ENCODE results near the gene ROPN1L. TPM values are rescaled to one million over a fixed set of nuclear protein-coding genes. Genes with fewer than 3 reads are reported as not detected.
"Not testable (repeated sequence)": the region's sequence is repeated elsewhere in the genome, so short reads cannot be mapped to it uniquely, and the experiment has no call there.

The ROPN1L gene
- total RNA-seq, 1 experiment from 2014 or later: 0.66 TPM

DNA sequence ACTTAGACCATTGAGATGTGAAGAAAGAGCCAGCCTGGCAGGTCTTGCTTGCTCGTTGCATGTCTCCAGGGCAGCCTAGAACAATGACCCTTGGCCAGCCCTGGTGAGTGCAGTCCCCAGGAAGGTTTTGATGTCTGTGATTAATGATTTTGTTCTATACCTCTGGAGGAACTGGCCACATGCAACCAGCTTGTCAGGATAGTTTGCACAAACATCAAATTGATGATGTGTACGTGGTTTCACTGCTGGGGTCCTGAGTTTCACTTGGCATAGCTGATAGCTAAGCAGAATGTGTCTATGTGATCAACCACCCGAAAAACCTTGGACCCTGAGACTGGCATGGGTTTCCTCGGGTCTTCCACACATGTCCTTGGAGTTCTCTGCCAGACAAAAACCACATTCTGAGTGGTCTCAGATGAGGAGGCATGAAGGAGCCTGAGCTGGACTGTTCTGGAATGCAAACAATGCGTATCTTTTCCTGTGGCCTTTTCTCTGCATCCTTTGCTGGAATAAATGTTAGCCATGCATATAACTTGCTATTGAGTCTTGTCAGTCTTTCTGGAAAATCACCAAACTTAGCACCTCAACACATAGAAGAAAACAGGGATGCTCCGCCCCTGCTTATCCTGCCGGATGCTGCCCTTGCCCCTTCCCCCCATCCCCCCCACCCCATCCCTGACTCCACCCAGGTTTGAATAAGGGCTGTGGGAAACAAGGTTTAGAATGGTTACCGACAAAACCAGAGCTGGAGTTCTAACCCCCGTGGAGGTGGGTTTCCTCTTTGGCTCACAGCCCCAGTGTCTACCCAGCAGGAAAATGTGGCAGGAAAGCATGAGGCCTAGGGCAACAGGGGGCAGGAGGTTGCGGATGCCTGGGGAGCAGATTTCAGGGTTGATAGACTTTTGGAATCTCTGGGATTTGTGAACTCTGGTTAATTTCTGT, 72.1 kb downstream of the ROPN1L start:
- Histone ChIP-seq H3K4me1 (ENCODE audit: control insufficient read depth in 1 of 2, insufficient read depth in 2 of 2, low read length in 2 of 2) (peaks cover 0 to 11% of the 10 kb centered on the region in 2 experiments; a peak in 1 of 4 replicates), H2AFZ (ENCODE audit: low read depth, low read length, poor library complexity, severe bottlenecking) (no peak overlapping the region), H3K4me2 (ENCODE audit: low read length) (no peak overlapping the region)

DNA sequence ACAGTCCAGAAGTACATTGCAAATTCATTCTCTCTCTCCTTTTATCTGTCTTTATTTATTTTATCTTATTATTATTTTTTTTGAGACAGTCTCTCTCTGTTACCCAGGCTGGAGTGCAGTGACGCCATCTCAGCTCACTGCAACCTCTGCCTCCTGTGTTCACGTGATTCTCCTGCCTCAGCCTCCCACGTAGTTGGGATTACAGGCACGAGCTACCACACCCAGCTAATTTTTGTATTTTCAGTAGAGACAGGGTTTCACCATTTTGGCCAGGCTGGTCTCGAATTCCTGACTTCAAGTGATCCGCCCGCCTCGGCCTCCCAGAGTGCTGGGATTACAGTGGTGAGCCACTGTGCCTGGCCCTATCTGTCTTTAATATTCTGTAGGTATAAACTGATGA, 72.9 kb downstream of the ROPN1L start:
- H3K27ac ChIP-seq (ENCODE audit: low read depth, low read length); H3K79me2 ChIP-seq (ENCODE audit: insufficient read depth, low read length); H3K9me3 ChIP-seq (ENCODE audit: control insufficient read depth in 1 of 2, insufficient read depth in 1 of 2, low read depth in 1 of 2, low read length in 2 of 2); H3K27me3 ChIP-seq (ENCODE audit: insufficient read depth, low read length); H3K4me3 ChIP-seq (replicated peaks in 1 of 2; ENCODE audit: low read depth in 1 of 2, low read length in 2 of 2); H3K4me1 ChIP-seq (ENCODE audit: control insufficient read depth in 1 of 2, insufficient read depth in 2 of 2, low read length in 2 of 2); H3K36me3 ChIP-seq (ENCODE audit: control insufficient read depth in 1 of 2, insufficient read depth in 2 of 2, low read length in 2 of 2); DNase-seq (ENCODE audit: low read depth, low spot score); H3K4me2 ChIP-seq (ENCODE audit: low read length); ATAC-seq; BruUV-seq (replicated peaks); H2AFZ ChIP-seq (ENCODE audit: low read depth, low read length, poor library complexity, severe bottlenecking); RAD21 ChIA-PET (ENCODE audit: low non-redundant PET in 1 of 2, low total read pairs in 2 of 2, uncharacterized antibody in 2 of 2, unreplicated experiment in 2 of 2); POLR2A ChIA-PET; H3K9me2 ChIP-seq (ENCODE audit: insufficient read depth); H4K20me1 ChIP-seq (ENCODE audit: insufficient read depth); H3K9ac ChIP-seq (ENCODE audit: low read length); intact Hi-C loops (cut with micrococcal nuclease): not testable (repeated sequence)
- CTCF ChIA-PET: interaction anchor here (0.8 kb wide), 1 partner anchor 12 kb away, joined by 6 read pairs; no protein-coding TSS in a partner anchor

More for the DNA sequence above, 72.1 kb downstream of the ROPN1L start:
- CTCF ChIA-PET: interaction anchor here (0.8 kb wide), 1 partner anchor 12 kb away, joined by 6 read pairs; no protein-coding TSS in a partner anchor
- no peaks in the 10 kb centered on the region for H3K9me2 ChIP-seq (ENCODE audit: insufficient read depth)
- no peak overlapping the region for H3K4me3 ChIP-seq (replicated peaks in 1 of 2; ENCODE audit: low read depth in 1 of 2, low read length in 2 of 2)
- no peaks in the 10 kb centered on the region for H4K20me1 ChIP-seq (ENCODE audit: insufficient read depth)
- TF ChIP-seq EGR1 (IDR thresholded peaks at IDR 0.05; ENCODE audit: low read depth) (no peak), POLR2AphosphoS5 (IDR thresholded peaks at IDR 0.05; ENCODE audit: low read depth, low read length) (no peak), EZH2 (IDR thresholded peaks at IDR 0.05) (no peak), CBX3 (IDR thresholded peaks at IDR 0.05; ENCODE audit: low read depth) (no peak), JUND (IDR thresholded peaks at IDR 0.05) (no peak), RAD21 (IDR thresholded peaks at IDR 0.05; ENCODE audit: low read depth) (no peak), SP1 (IDR thresholded peaks at IDR 0.05; ENCODE audit: low read depth) (no peak), SRF (IDR thresholded peaks at IDR 0.05; ENCODE audit: low read depth) (no peak)
- TF ChIP-seq, protein P1, sequence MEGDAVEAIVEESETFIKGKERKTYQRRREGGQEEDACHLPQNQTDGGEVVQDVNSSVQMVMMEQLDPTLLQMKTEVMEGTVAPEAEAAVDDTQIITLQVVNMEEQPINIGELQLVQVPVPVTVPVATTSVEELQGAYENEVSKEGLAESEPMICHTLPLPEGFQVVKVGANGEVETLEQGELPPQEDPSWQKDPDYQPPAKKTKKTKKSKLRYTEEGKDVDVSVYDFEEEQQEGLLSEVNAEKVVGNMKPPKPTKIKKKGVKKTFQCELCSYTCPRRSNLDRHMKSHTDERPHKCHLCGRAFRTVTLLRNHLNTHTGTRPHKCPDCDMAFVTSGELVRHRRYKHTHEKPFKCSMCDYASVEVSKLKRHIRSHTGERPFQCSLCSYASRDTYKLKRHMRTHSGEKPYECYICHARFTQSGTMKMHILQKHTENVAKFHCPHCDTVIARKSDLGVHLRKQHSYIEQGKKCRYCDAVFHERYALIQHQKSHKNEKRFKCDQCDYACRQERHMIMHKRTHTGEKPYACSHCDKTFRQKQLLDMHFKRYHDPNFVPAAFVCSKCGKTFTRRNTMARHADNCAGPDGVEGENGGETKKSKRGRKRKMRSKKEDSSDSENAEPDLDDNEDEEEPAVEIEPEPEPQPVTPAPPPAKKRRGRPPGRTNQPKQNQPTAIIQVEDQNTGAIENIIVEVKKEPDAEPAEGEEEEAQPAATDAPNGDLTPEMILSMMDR (IDR thresholded peaks at IDR 0.05 in 2 of 3, conservative IDR thresholded peaks at IDR 0.05 in 1 of 3; ENCODE audit: borderline replicate concordance in 1 of 3, insufficient read depth in 1 of 3, low read depth in 2 of 3, low read length in 2 of 3): no peak
- H3K27me3 ChIP-seq (ENCODE audit: insufficient read depth, low read length): no peaks in the 10 kb centered on the region
- no peak overlapping the region for H3K9ac ChIP-seq (ENCODE audit: low read length)
- RAD21 ChIA-PET (ENCODE audit: low non-redundant PET in 1 of 2, low total read pairs in 2 of 2, uncharacterized antibody in 2 of 2, unreplicated experiment in 2 of 2): no interaction called here
- DNase-seq (ENCODE audit: low read depth, low spot score): no peak
- BruUV-seq (replicated peaks): no TSS peak
- H3K79me2 ChIP-seq (ENCODE audit: insufficient read depth, low read length): no peaks in the 10 kb centered on the region
- no peak for ATAC-seq
- POLR2A ChIA-PET: no interaction called here
- H3K36me3 ChIP-seq (ENCODE audit: control insufficient read depth in 1 of 2, insufficient read depth in 2 of 2, low read length in 2 of 2): no peaks in the 10 kb centered on the region
- H3K27ac ChIP-seq (ENCODE audit: low read depth, low read length): no peak overlapping the region
- intact Hi-C loops (cut with micrococcal nuclease): no loop called here
- H3K9me3 ChIP-seq (ENCODE audit: control insufficient read depth in 1 of 2, insufficient read depth in 1 of 2, low read depth in 1 of 2, low read length in 2 of 2): no peaks in the 10 kb centered on the region

Data from HCT116 (cell line).